Central memory CD4-positive, alpha-beta T cell (primary cell): ENCODE measurements around the gene EPHB3.
"Not testable (repeated sequence)": the region's sequence is repeated elsewhere in the genome, so short reads cannot be mapped to it uniquely, and the experiment has no call there.

Experiments
- DNase-seq: peaks from one replicate; pipeline ENCODE4 v3.0.0; 2022

Gene EPHB3

DNA sequence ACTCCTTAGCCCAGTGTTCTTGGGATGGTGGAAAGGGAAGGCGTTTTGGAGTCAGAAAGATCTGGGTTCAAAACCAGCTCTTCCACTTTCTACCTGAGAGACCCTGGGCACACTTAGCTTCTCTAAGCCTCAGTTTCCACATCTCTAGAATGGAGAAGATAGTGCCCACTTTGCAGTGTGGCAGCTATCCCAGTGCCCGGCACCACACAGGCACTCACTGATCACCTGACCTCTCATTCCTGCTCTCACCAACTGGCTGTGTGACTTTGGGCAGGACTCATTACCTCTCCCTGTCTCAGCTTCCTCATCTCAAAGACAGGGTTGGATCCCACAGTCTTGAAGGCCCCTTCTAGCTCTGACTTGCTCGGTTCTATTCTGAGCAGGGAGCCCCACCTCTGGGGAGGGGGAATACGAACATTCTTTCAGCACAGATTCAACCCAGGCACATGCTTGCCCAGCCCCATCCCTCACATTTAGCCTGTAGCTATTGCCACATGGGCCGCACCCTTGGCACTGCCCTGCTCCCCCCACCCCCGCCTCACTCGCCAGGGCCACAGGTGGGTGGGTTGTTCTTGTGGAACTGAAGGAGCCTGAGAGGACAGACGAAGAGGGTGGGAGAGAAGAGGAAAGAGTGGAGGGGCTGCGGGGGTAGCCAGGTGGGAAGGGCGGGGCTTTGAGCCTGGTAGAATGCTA lies 39.2 kb downstream of the EPHB3 start:
- no peak for DNase-seq

DNA sequence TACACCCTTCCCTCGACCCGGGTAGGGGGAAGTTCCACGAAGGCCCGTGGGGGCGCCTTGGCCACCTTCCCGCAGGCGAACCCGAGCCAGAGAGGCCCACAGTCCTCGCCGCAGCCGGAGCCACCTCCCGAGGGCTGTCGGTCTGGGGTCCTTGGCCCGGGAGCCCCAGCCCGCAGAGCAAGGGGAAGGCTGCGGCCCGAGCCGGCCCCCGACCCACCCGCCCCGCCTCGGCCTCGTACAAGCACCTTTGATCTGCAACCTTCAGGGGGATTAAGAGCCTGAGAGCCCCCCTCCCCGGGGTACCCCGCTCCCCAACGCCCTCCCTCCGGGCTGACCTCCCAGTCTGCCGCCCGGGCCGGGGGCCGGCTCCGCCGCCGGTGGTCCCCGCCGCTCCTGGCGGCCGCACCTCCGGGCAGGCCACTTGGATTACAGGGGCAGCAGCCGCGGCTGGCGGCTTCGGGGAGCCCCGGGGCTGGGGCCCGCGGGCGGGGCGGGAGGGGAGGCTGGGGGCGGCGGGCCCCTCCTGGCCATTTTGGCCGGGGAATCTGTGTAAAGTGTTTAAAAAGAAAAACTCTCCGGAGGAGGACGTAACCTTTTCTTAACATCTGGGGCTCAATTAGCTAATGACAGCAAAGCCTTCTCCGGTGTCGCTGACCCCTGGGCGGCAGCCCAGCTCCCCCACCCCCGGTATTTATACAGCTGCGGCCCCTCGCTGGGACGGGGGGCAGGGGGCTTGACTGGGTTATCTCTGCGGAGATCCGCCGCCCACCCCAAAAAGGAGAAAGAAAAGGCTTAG lies 40.2 kb downstream of the EPHB3 start:
- no peak for DNase-seq

DNA sequence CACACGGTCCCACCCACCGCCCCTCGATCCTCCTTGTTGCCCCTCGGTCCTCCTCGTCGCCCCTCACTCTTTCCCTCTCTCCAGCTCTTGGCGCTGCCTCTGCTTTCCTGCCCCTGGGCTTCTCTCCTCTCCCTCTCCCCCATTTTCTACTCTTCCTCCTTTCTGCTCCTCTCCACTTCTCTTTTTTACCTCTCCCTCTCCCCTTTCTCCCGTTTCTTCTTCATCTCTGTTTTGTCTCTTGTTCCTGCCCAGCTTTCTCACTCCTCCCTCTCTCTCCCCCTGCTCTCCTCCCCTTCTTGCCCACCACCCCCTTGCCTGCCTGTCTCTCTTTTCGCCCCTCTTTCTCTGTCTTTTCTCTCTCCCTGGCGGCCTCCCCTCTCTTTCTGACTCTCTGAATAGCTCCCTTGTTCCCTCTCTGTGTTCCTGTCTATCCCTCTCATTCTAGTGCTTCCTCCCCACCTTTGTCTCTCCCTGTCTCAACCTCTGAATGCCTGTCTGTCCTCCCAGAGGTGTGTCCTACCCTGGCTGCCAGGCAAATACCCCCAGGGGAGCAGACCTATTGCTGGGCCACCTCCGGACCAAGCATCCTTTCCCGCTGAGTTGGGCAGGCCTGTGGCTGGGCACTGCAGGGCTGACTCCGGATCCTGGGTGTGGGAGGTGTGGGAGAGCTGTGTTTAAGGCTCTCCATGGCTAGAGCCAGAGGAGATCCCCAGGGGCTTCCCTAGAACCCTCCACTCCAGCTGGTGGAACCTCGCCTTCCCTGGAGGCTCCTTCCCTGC lies 41.0 kb downstream of the EPHB3 start:
- no peak for DNase-seq

DNA sequence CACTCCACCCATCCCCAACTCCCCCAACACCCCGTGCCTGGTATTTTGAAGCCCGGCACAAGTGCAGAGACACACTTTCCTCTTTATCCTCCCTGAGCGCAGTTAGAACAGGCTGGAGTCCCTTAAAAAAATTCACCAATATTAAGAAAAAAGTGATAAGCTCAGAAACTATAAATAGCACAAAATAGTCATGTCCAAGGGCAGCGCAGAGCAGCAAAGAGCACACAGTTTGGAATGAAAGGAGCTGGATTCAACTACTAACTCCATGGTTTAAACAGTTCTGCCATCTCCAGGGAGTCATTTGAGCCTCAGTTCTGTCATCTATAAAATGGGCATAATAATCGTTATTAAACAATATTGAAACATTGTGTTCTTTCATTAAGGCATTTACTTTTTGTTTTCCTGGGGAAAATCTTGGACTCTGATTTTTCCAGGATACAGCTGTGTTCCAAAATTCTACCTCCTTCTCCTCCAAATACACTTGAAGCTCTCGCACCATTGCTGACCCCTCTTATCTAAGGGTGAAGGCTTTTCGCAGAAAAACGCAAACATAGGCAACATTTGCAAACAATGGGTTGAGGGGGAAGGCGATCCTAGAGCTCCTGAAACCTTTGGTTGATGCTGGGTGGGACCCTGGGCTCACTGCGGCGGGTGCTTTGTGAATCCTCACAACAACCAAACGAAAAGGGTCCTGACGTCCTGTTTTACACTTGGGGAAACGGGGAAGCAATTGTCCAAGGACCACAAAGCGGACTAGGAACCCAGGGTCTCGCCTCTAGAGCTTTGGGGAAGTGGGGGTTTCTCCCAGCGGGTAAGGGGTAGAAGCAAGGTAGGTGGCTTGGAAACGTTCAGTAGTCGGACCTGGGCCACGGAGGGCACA lies 41.8 kb downstream of the EPHB3 start:
- no peak for DNase-seq

DNA sequence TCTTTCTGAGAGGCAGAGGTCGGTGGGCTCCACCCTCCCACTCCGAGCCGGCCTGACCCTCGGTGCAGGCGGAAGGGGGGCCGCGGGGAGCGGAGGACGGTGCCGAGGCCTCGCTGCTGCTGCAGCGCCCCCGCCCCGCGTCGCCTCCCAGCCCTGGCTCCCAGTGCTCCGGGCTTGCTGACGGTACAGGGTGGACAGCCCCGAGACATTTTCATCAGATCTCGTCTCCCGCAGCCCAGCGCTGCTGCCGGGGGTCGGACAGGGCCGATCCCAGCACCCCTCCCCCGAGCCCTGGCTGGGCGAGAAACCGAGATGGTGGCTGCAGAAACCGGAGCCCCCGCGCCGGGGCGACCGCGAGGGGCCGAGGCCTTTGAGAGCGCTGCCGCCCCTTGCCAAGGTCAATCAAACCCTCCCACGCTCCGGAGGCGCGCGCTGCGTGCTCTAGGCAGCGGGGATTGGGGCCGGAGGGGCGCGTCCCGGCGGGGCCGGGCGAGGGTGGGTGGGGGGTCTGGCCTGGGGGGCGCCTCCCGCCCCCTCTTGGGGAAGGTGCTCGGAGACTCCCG lies 42.5 kb downstream of the EPHB3 start:
- DNase-seq = no peak

DNA sequence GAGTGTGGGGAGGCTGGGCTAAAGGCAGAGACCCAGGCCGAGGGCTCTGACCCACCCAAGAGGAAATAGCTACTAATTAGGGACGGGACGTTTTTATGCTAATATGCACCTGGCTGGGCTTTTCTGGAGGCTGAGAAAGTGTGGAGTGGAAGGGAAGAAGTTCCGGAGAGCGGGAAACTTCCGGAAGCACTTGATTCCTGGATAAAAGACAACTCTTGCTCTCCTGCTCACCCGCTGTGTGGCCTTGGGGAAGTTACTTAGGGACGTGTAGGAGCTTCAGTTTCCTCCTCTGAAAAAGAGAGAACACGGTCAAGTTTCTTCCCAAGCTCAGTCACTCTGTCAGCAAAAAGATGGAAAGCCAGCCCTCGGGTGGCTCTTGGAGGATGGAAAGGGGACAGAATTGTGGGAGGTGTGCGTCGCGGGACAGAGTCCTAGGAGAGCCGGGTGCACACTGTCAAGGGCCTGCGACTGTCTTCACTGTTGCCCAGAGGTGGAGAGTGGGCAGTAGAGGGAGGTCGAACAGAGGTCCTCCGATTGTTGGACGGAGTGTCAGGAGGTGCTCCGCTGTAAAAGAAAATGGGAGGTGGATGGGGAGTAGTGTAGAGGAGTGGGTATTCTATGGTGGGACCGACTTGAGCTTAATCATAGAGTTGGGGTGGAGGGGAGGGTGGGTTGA lies 43.2 kb downstream of the EPHB3 start:
- no peak for DNase-seq

DNA sequence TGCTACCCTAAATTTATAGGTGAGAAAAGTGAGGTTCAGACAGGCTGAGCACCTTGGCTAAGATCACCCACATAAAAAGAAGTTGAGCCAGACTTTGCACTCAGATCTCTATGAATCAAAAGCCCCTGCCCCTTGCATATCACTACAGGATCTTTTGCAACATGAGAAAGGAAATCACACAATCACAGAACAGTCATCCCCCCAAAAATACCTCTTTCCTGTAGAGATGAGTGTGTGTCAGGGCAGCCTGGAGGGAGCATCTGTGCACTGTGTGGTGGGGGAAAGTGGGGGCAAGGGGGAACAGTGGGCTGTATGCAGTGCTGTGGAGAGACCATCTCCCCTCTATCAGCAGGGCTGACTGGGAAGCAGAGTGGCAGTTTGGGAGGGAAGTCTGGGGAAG lies 46.6 kb downstream of the EPHB3 start:
- peak; percentile 31 for DNase-seq

DNA sequence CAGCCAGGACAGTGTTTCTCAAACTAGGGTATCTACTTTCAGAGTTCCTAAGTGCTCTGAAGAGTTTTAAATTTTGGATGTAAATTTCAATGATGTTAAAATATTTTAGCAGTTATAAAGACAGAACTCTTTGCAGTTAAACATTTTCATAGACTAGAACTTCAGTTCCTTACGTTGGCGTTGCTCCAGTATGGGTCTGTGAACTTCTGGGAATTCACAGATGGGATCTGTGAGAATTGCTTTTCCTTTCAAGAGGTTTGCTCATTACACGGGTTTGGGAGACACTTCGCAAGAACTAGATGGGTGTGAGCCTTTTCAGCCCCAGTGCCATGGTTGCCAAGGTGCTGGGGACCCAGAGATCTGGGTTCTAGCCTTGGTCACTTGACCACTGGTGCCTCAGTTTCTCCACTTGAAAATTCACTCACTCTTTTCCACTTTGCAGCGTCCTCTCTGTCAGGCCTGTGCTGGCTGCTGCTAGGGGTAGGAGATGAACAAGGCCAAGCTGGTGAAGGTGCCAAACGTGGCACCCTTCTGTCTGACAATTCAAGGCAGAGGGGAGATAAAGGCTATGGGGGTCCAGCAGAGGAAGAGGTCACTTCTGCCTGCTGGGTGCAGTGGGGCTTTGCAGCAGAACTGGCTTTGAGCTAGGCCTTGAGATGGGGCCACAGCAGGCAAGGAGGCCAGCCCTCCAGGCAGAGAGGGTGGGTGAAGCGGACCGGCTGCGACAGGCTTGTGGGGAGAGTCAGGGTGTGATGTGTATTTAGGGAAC lies 48.1 kb downstream of the EPHB3 start:
- no peak for DNase-seq

DNA sequence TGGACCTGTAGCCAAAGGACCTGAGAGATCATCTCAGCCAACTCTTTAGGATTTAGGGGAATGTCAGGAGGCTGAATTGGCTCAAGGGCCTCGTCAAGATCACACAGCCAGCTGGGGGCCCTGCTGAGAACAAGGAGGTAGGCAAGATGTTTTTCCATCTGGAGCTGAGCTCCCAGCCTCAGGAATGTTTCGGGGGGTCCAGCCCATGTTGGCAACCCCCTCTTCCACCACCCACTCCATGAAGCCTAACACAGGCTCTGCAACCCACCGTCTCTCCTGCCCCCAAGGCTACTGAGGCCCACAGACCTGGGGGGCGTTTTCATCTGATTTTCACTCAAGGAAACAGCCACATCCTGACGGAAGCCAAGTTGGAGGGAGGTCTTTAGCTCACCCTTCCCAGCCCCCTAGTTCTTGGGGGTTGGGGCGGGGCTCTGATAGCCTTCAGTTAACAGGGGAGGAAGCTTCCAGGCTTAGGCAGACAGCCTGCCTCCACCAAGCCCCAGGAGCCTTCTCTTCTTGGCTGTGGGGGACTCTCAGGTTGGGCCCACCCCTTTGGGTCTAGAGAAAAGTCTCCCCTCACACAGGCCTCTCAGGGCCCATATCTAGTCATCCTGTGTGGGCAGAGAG lies 48.8 kb downstream of the EPHB3 start:
- DNase-seq = no peak

DNA sequence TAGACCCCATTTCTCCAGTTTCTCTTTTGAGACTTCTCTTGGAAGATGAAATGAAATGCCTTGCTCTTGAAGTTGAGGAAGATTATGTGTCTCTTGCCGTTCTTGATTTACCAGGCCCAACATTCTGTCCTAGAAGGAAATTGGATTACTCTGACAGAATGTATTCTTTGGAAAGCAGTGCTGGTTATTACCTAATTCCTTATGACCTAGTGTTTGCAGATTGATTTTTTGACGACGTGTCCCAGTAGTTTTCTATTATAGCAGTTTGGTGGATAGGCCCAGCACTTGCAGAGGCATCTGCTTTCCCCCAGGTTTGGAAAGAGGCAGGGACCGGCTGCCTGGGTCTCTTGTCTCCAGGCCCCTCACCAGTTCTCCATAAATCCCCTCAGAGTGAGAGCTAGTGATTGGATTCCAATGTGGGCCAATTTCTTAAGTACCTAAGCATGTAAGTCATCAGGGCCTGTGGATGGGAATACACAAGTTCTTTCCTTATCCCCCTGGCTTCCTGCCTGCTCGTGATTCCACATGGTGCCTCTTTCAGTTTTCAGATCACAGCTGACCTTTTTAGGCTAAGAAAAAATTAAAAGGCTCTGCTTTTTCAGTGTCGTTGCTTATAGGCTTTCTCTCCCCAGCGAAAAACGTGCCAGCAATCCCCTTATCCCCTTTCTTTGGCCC lies 50.2 kb downstream of the EPHB3 start:
- DNase-seq = no peak

DNA sequence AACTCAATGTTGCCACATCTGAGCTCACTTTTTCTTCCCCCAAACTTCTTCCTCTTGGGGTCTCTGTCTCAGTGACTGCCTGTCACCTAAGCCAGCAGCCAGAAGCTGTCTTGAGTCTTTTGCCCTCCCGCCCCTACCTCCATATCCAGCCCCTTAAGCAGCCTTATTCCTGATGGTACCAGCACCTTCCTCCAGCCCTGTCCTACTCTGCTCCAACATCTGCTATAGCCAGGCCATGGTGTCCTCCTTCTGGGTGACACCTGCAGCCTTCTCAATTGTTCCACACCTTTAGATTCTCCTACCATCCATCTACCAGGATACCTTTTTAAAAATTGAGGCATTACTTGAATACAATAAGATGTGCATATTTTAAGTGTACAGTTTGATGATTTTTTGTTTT lies 53.8 kb downstream of the EPHB3 start:
- DNase-seq = no peak

DNA sequence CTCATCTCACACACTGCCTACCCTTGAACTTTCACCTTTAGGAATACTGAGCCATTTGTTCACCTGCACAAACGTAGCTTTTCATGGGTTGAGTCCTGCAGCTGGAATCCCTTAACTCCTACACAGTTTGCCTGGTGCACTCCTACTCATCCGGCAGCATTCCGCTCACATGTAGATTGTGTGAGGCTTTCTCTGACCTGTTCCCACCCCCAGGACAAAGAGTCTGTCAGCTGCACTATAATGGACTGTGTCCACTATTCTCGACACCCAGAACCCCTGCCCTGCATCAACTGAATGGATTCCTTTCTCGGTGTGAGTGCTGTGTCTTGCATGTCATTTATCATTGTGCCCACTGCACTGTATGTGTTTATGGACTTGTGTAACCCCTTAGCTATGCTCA lies 54.9 kb downstream of the EPHB3 start:
- no peak for DNase-seq

DNA sequence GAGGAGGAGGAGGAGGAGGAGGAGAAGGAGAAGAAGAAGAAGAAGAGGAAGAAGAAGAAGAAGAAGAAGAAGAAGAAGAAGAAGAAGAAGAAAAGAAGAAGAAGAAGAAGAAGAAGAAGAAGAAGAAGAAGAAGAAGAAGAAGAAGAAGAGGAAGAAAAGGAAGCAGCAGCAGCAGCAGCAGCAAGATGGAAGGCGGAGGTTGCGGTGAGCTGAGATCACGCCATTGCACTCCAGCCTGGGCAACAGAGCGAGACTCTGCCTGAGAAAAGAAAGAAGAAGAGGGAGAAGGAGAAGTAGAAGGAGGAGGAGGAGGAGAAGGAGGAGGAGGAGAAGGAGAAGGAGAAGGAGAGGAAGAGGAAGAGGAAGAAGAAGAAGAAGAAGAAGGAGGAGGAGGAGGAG lies 55.7 kb downstream of the EPHB3 start:
- DNase-seq = not testable (repeated sequence)

DNA sequence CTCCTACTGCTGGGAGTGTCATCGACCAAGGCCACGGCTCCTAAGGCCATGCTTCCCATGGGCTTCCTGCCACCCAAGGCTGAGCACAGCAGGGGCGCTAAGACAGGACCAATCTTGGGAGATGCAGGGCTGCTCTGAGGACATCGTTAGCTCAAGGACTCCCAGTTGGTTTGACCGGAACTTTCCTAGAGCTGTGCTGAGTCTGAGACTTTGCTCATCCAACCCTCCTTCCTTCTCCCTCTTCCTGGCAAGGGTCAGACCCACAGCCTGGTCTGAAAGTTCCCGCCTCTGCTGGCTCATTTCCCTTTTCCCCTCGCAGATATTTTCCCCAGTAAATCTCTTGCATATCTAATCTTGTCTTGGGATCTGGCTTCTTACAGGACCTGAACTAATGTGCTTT lies 57.2 kb downstream of the EPHB3 start:
- no peak for DNase-seq

DNA sequence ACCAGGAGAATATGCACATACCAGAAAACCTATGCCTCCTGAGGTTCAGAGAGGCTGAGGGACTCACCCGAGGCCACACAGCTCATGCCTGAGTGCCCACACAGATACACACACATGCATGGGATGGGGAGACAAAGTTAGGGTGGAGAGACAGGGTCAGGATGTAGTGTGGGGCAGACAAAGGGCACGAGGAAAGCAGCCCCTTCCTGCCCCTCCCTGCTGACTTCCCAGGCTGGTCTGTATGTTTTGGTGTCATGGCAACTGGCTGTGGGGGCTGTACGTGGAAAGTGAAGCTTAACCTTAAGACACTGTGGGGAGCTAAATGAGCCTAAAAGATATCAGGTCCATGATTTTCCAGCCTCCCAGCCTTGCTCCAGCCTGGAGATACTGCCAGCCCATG lies 57.8 kb downstream of the EPHB3 start:
- DNase-seq = peak; percentile 26

DNA sequence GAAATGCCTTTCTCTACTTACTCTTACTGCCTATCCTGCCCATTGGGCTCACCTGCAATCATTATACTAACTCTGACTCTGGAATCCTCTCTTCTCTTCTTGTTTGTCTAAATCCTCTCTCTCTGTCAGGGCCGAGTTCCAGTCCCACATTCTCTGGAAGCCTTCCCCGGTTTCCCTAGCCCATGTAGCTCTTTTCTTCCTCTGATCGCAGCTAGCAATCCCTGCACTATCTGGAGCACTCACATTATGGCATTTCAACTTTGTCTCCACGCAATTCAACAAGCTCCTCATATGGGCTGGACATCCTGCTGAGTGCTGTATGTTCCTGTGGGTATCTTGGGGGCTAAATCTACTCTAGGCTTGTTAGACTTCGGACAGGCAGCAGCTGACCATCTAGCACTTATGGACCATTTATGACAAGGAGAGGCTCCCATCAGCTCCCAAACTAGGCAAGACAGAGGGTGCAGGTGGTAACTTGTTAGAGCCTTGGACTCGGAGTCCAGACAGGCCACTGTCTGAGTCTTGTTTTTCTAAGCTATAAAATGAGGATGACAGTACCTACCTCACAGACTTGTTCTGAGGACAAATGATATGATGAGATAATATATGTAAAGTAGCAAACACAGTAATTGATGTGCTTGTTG lies 58.3 kb downstream of the EPHB3 start:
- no peak for DNase-seq

DNA sequence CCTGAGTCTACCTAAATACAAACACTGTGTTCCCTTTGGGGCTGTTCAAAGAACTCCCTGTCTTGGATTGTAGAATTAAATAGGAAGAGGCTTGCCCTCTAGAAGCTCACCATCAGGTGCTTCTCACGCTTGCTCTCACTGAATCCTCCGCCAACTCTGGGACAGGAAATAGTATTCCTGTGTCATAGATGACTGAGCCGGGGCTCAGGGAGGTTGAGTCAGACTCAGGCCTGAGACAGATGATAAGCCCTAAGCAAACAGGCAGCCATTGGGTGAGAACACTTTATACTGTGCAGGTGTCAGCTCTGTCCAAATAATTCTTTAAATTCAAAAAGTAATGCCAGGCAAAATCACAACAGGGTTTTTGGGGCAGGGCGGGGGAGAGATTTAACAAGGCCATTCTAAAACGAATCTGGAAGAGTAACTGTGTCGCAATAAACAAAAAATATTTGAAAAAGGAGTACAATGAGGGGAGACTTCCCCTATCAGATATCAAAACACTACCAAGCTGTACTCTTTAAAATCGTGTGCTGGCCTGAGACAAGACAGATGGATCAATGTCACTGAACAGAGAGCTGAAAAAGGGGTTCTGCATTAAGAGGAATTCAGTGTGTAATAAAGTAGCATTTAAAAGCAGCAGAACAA lies 59.0 kb downstream of the EPHB3 start:
- DNase-seq = no peak

DNA sequence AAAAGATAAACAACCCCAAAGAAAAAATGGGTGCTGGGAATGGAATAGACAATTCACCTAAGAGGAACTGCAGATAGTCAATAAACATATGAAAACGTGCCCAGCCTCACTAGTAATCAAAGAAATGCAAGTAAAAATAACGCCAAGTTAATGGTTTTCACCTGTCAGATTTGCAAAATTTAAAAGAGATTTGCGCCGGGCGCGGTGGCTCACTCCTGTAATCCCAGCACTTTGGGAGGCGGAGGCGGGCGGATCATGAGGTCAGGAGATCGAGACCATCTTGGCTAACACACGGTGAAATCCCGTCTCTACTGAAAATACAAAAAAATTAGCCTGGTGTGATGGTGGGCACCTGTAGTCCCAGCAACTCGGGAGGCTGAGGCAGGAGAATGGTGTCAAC lies 60.6 kb downstream of the EPHB3 start:
- DNase-seq = not testable (repeated sequence)

DNA sequence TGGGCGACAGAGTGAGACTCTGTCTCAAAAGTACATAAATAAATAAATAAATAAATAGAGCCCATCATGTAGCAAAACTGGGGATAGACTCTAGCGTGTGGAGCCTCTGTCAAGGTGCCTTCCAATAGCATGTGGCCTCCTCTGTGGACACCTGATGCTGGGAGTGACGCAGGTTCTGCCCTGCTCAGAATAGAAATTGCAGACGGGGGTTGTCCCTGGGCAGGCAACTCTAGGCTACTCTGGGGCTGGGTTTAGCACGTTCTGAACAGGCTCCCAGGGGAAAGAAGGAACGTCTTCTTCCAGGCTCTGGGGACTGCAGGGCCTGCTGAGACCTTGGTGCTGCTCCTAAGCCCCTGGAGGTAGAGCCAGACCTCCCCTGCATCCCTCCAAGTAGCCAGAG lies 65.3 kb downstream of the EPHB3 start:
- DNase-seq = no peak
